ENCODE measurements around the gene INPP4A.

DNA sequence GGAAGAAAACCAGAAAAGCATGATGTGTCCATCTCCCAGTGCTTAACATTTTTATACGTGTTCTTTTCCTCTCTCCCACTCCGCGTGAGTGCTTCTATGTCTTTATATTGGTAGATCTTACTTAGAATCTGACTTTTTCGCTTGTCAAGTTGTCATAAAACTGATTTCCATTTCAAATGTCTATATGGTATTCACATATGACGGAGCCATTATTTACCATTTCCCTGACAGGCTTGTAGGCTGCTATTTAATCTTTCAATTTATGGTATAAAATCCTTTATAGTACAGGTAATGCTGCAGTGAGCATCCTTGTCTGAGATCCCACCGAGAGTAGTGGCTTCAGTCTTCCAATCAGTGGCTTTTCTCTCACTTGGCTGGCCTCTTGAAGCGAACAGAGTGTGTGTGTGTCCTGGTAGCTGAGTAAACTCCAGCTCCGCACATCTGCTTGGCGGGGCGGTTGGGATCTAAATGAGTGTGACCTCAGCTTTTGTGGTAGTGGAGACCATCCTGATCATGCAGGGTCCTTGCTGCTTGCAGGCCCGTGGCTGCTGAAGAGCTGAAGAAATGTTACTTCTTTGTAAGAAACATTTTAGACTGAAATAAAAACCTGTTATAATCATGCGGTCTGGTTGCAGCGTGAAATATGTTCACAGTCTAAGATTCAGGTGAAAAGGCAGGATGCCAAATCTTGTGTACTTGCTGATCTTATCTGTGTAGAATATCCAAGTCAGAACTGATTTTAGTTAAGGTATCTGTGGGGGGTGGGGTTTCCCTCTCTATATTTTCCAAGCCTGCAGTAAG, 40.2 kb downstream of the INPP4A start:
- TF ChIP-seq CTCF (optimal IDR thresholded peaks at IDR 0.05 in 1 of 3, IDR thresholded peaks at IDR 0.05 in 1 of 3, conservative IDR thresholded peaks at IDR 0.05 in 1 of 3; ENCODE audit: extremely low read depth in 1 of 3, insufficient read depth in 2 of 3, low read length in 3 of 3) (no peak), EZH2 (IDR thresholded peaks at IDR 0.05; ENCODE audit: low read length) (no peak)
